COLO829 (cell line): ENCODE data around the gene TMPRSS11F.
"Not testable (repeated sequence)": the region's sequence is repeated elsewhere in the genome, so short reads cannot be mapped to it uniquely, and the experiment has no call there.

Experiments used
- DNase-seq: peaks from one replicate; pipeline ENCODE4 v3.0.0; 2012; ENCODE audit warnings: low spot score

The TMPRSS11F gene

DNA sequence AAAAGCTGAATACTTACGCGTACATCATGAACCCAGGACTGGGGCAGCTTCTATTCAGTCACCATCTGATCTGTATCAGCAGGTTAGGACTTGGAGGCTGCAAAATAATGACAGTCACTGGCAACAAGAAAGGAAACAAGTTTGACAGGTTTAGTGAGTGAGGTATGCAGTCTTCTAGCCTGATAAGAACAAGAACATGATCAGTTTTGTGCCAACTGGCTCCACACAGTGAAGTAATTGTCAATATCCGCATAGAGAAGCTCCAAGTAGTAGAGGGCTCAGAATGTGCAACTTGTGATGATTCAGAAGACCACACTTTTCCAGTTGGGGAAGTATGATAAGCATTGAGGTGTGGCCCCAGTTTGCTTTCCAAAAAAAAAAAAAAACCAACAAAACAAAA is at the start of gene TMPRSS11F:
Gene TMPRSS11F, minus strand, starts transcription at position 77 of the 400 bp plus-strand sequence. Its CDS starts 49 bp downstream, at position 28.
- DNase-seq = no peak

GRCh38 chr4:68176904-68177303 is 47.2 kb upstream of the TMPRSS11F start:
- no peak for DNase-seq

- peak; percentile 44 for DNase-seq
Measured at GRCh38 chr4:68176500-68176899, 46.8 kb upstream of the TMPRSS11F start.

GRCh38 chr4:68175562-68176155 is 46.0 kb upstream of the TMPRSS11F start:
- DNase-seq = peak; percentile 60

DNA sequence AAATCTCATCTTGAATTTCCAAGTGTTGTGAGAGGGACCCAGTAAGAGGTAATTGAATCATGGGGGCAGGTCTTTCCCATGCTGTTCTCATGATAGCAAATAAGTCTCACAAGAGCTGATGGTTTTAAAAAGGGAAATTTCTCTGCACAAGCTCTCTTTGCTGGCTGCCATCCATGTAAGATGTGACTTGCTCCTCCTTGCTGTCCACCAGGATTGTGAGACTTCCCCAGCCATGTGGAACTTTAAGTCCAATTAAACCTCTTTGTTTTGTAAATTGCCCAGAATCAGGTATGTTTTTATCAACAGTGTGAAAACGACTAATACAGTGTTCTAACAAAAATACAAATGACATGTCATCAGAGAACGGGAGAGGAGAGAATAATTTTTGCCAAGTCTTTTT is 44.7 kb upstream of the TMPRSS11F start:
- not testable (repeated sequence) for DNase-seq

DNA sequence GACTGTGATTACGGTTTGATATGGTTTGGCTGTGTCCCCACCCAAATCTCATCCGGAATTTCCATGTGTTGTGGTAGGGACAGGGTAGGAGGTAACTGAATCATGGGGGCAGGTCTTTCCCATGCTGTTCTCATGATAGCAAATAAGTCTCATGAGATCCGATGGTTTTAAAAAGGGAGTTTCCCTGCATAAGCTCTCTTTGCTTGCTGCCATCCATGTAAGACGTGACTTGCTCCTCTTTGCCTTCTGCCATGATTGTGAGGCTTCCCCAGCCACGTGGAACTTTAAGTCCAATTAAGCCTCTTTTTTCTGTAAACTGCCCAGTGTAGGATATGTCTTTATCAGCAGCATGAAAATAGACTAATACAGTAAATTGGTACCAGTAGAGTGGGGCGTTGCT is 42.5 kb upstream of the TMPRSS11F start:
- not testable (repeated sequence) for DNase-seq

DNA sequence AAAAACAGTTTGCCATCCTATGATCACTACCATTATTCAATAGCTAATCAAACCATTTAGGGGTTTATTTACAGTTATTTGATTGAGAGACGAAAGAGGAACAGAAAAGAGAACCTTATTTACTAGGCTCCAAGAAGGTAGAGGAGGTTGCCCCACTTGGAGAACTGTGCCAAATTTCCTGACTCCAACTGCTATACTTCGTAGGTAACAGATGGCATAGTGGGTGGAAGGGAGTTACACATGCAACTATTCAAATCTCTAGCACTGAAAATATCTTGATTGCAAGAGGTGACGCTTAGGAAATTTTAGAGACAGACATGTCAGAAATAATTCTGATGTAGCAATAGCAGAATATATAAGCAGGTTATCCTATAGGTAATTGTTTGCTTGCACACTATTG is 38.0 kb upstream of the TMPRSS11F start:
- no peak for DNase-seq

DNA sequence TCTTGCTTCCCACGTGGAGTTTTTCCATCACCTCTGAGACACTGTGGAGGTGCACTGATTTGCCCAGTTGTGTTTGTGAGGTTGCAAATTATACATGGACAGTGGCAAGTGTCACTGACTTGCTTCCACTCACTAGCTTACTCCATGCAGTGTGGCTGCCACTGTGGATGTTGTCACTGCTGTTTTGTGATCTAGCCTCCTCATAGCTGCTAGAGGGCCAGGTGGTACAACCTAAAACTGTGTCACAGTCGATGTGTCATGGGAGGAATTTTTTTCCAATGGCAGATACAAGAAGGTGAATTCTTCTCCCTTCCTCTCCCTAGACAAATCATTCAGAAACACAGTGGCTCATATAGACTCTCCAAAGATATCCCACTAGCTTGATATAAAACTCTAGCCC is 37.5 kb upstream of the TMPRSS11F start:
- DNase-seq = no peak

DNA sequence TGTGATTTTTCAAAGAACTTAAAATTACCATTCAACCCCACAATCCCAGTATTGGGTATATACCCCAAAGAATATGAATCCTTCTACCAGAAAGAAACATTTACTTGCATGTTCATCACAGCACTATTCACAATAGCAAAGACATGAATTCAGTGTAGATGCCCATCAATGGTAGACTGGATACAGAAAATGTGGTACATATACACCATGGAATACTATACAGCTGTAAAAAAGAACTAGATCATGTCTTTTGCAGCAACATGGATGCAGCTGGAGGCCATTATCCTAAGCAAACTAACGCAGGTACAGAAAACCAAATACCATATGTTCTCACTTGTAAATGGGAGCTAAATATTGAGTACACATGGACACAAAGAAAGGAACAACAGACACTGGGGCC is 34.1 kb upstream of the TMPRSS11F start:
- no peak for DNase-seq

- no peak for DNase-seq
Measured at GRCh38 chr4:68162196-68162595, 32.5 kb upstream of the TMPRSS11F start.

GRCh38 chr4:68152411-68152810 is 22.7 kb upstream of the TMPRSS11F start:
- peak; percentile 59 for DNase-seq

- DNase-seq = no peak
Measured at GRCh38 chr4:68148800-68149685, 19.4 kb upstream of the TMPRSS11F start.

GRCh38 chr4:68147079-68147478 is 17.4 kb upstream of the TMPRSS11F start:
- no peak for DNase-seq

GRCh38 chr4:68145261-68145660 is 15.6 kb upstream of the TMPRSS11F start:
- DNase-seq = no peak

DNA sequence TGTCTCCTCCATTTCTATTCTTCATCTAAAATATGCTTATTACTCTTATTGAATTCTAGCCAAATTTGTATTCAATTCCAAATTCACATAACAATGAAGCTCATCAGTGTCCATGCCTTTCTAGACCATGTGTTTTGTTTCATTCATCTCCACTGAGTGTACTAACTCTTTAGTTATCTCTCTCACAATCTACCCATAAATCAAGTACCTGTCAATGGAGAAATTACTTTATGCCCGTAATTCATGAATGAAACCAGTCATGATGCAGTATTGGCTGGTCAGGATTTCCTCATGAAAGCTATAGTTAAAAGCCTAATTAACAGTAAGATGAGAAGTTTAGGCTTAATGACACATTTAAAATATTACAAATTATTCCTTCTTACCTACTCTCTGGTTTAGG is 12.2 kb upstream of the TMPRSS11F start:
- no peak for DNase-seq

- no peak for DNase-seq
Measured at GRCh38 chr4:68132342-68132741, 2.7 kb upstream of the TMPRSS11F start.

- no peak for DNase-seq
Measured at GRCh38 chr4:68124262-68124661, 5.4 kb downstream of the TMPRSS11F start.

- DNase-seq = no peak
Measured at GRCh38 chr4:68123525-68123924, 6.1 kb downstream of the TMPRSS11F start.

DNA sequence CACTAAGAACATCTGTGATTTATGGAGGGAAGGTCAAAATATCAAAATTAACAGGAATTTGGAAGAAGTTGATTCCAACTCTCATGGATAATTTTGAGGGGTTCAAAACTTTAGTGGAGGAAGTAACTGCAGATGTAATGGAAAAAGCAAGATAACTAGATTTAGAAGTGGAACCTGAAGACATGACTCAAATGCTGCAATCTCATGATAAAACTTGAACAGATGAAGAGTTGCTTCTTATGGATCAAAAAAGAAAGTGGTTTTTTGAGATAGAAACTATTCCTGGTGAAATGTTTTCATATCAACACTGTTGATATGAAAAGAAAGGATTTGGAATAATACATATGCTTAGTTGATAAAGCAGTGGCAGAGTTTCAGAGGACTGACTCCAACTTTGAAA is 9.7 kb downstream of the TMPRSS11F start:
- no peak for DNase-seq

DNA sequence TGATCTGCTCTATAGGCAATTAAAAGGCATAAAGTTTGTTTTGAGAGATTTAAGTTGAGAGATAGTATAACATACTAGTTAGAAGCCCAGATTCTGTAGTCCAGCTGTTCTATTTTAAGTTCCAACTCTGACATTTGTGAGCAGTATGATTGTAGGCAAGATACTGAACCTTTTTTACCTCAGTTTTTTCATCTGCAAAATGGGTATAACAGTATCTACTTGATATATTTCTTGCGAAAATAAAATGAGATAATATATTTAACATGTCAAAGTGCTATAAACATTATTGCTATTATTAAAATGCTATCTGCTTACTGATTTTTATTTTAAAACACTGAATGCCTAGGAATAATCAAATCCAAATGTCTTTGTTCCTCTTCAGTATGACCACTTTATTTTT is 19.2 kb downstream of the TMPRSS11F start:
- DNase-seq = no peak

DNA sequence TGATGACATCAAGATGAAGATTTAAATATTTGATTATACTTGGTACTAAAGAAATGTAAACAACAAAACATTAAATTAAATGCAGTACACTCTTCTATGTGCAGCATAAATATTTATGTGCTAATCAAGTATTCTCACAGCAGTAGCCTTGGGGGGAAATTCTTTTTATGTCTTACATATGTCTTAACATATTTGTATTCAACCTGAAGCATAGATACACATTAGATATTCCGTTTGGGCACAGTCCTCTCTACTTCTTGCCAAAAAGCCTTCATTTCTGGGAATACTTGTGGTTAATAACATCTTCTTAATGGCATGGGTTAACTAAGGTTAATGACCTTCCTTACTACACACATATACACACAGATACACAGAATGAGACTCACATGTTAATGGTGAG is 19.8 kb downstream of the TMPRSS11F start:
- DNase-seq = peak; percentile 3

- no peak for DNase-seq
Measured at GRCh38 chr4:68082758-68083157, 46.9 kb downstream of the TMPRSS11F start.

DNA sequence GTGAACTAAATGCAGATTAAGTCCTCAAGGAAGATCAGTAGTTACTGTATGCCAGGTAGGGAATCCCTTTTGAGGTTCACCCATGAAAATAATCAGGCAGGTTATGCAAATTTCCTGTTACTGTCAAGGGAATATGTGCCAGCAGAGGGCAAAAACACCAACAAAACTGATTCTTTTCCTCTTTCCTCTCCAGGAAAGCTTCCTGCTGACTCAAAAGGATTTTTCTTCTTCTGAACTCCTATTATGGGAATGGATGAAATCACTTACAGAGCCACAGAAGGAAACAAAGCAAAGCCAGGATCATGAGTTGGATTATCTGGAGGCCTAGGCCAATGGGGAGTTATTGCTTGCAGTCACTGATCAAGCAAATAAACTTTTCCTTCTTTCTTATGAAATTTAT is 49.7 kb downstream of the TMPRSS11F start:
- peak; percentile 21 for DNase-seq

DNA sequence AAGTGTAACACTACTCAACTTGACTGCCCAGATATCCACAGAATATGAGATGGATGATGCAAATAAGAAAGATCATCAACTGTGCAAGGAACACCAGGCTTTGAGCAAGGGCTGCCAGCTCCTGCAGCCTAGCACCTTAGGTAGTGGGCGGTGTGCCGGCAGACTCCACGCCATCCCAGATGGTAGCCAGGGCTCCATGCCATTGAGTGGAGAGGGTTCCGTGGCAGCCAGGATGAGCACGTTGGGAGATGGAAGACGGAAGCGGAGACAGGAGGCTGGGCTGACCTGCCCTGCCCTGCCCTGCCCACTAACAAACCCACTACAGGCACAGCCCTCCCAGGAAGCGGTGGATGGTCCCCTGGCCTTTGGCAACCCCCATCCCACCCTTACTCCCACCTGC is 51.9 kb downstream of the TMPRSS11F start:
- DNase-seq = no peak
